Panc1 (cell line): ENCODE measurements around the gene TSPOAP1. TPM values are rescaled to one million over a fixed set of nuclear protein-coding genes. Genes with fewer than 3 reads are reported as not detected.

Experiments
- ATAC-seq: fragments of 200-7000 bp; cut with Tn5 transposase; 2 replicates; pipeline ENCODE4 v1.9.1; 2020; ENCODE audit warnings: mild to moderate bottlenecking, moderate library complexity
- BruUV-seq: library from RNA; stranded (reverse); fragments of 400-500 nt; replicated peaks from 2 replicates; lab custom pipeline; 2021; lab: Mats Ljungman, UMichigan
- CTCF ChIA-PET: fragments of 300-600 bp; sonication (Branson Sonifier 250); formaldehyde crosslinking; loops from one replicate; lab custom pipeline; 2022; ENCODE audit warnings: antibody characterized with exemption; lab: Charles Lee
- POLR2A ChIA-PET: fragments of 300-600 bp; sonication (Branson Sonifier 250); formaldehyde crosslinking; loops from one replicate; lab custom pipeline; 2022; ENCODE audit warnings: antibody characterized with exemption; lab: Charles Lee
- DNase-seq: peaks from one replicate; pipeline ENCODE4 v3.0.0-alpha.2; 2010; ENCODE audit warnings: low read depth, low spot score
- H3K27ac ChIP-seq: 2 replicates; pipeline ENCODE4 v1.5.1; 2011; ENCODE audit warnings: mild to moderate bottlenecking, low read length, inconsistent platforms
- H3K27me3 ChIP-seq: fragments of 200-500 bp; sonication (Bioruptor generic); 2 replicates; pipeline ENCODE4 v1.6.0; 2014; ENCODE audit warnings: low read length, inconsistent platforms; ENCODE audit not compliant: control insufficient read depth, insufficient read depth
- H3K36me3 ChIP-seq: fragments of 200-500 bp; sonication (Bioruptor generic); 2 replicates; pipeline ENCODE4 v1.5.1; 2014; ENCODE audit warnings: inconsistent platforms, mild to moderate bottlenecking, low read length, moderate library complexity; ENCODE audit not compliant: control insufficient read depth, insufficient read depth
- H3K4me1 ChIP-seq: 2 replicates; pipeline ENCODE4 v1.5.1; 2011; ENCODE audit warnings: inconsistent platforms, mild to moderate bottlenecking, low read length, moderate library complexity; ENCODE audit not compliant: control insufficient read depth, insufficient read depth
- H3K4me3 ChIP-seq, 2 experiments: 2 replicates each; pipeline ENCODE4 v1.5.1; 2011 to 2012; ENCODE audit warnings: low read depth in 2 of 2, low read length in 2 of 2, mild to moderate bottlenecking in 2 of 2, inconsistent platforms in 1 of 2, moderate library complexity in 1 of 2
- H3K9me3 ChIP-seq: fragments of 200-500 bp; sonication (Bioruptor generic); 2 replicates; pipeline ENCODE4 v1.5.1; 2014; ENCODE audit warnings: low read depth, mild to moderate bottlenecking, inconsistent platforms, low read length, moderate library complexity; ENCODE audit not compliant: control insufficient read depth, insufficient read depth
- CTCF ChIP-seq: fragments of 450-650 bp; IDR thresholded peaks from 2 replicates; pipeline ENCODE4 v1.5.1; 2017; ENCODE audit warnings: mild to moderate bottlenecking
- POLR2AphosphoS5 ChIP-seq: IDR thresholded peaks from 2 replicates; pipeline ENCODE4 v1.6.1; 2012; ENCODE audit warnings: mild to moderate bottlenecking, low read depth, low read length, moderate library complexity
- REST ChIP-seq, 2 experiments: IDR thresholded peaks; 2 replicates each; pipeline ENCODE4 v1.6.1; 2011 to 2012; ENCODE audit warnings: low read depth in 2 of 2, control low read depth in 1 of 2, low read length in 1 of 2, mild to moderate bottlenecking in 1 of 2, moderate library complexity in 1 of 2; ENCODE audit not compliant: insufficient read depth in 1 of 2
- SIN3A ChIP-seq: IDR thresholded peaks from 2 replicates; pipeline ENCODE4 v1.6.1; 2012; ENCODE audit warnings: low read depth, mild to moderate bottlenecking, low read length, moderate library complexity, borderline replicate concordance; ENCODE audit not compliant: insufficient read depth
- TCF7L2 ChIP-seq: IDR thresholded peaks from 2 replicates; pipeline ENCODE4 v1.6.1; 2011; ENCODE audit warnings: mild to moderate bottlenecking, low read depth, low read length, inconsistent platforms
- in situ Hi-C: cut with HindIII; loops from 2 replicates; pipeline ENCODE4 v1.10.0; 2016; ENCODE audit warnings: low sequenced_read_pairs, low pct_unique_long_range_greater_than_20kb
- intact Hi-C: fragments of 100-400 bp; cut with micrococcal nuclease; formaldehyde crosslinking; loops from one replicate; pipeline ENCODE4 v1.10.0; 2022; ENCODE audit not compliant: unreplicated experiment
- total RNA-seq: library from RNA; stranded (reverse); gene quantifications from one replicate; pipeline ENCODE4 v1.2.1, GENCODE V29; 2021; ENCODE audit not compliant: unreplicated experiment

The TSPOAP1 gene
- total RNA-seq, 1 experiment from 2014 or later = 0.05 TPM

DNA sequence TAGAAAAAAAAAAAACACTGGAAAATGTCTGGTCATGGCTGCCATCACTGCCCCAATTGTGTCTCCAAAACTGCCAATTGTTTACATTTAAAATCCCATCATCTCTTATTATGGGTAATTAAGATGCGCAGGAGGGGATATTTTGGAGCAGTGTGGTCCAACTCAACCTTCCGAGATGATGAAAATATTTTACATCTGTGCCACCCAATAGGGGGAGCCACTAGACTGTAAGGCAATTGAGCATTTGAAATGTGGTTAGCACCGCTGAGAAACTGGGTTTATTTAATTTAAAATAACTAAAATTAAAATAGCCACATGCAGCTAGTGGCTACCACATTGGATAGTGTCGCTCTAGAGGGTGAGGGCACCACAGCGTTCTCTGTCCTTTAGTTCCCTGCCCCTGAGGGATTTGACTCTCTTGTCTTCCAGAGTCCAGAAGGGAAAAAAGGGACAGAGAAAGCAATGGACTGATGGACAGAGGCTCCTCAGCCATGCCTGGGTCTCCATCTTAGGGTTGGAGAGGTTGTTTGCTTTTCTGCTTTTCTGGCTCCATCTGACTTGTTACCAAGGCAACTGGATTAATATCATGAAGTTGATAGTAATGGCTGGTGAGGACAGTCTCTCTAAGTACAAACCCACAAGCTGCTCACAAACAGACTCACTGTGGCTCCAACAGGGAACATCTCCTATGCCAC, 51.3 kb downstream of the TSPOAP1 start:
- Histone ChIP-seq H3K4me3 (no peak overlapping the region), H3K36me3 (no peaks in the 10 kb centered on the region), H3K9me3 (no peaks in the 10 kb centered on the region), H3K4me1 (no peaks in the 10 kb centered on the region), H3K27ac (no peak overlapping the region), H3K27me3 (no peaks in the 10 kb centered on the region)
- ChIA-PET POLR2A (no interaction called here), CTCF (no interaction called here)
- no peak for DNase-seq
- intact Hi-C loops (no loop called here), in situ Hi-C loops (no loop called here)
- TF ChIP-seq CTCF (peak; percentile 63), POLR2AphosphoS5 (no peak)
- ATAC-seq = no peak
- no TSS peak for BruUV-seq

GRCh38 chr17:58276423-58276822, 52.2 kb downstream of the TSPOAP1 start:
- in situ Hi-C loops = no loop called here
- ATAC-seq (no peak), DNase-seq (no peak)
- no peak for TF ChIP-seq SIN3A
- TF ChIP-seq POLR2AphosphoS5 = no peak
- no peak for TF ChIP-seq REST (IDR thresholded peaks at IDR 0.05; ENCODE audit: insufficient read depth in 1 of 2, low read depth in 2 of 2, low read length in 1 of 2)
- TF ChIP-seq TCF7L2 = no peak
- TF ChIP-seq CTCF = no peak
- no peaks in the 10 kb centered on the region for H3K36me3 ChIP-seq
- ChIA-PET CTCF (no interaction called here), POLR2A (no interaction called here)
- no TSS peak for BruUV-seq
- no peaks in the 10 kb centered on the region for H3K4me1 ChIP-seq
- intact Hi-C loops = no loop called here
- H3K27ac ChIP-seq = no peak overlapping the region
- H3K4me3 ChIP-seq = no peak overlapping the region
- no peaks in the 10 kb centered on the region for H3K9me3 ChIP-seq
- H3K27me3 ChIP-seq = no peaks in the 10 kb centered on the region
